K562 (cell line): Measurements from ENCODE around the gene IFNAR2.

Experiments
- SETDB1 ChIP-seq: IDR thresholded peaks from one replicate; pipeline ENCODE4 v1.6.1; 2012; ENCODE audit warnings: low read length, control low read depth, inconsistent platforms
- SRF ChIP-seq, 2 experiments: fragments of 250-450, 450-650 bp in 1 of 2; sonication (Bioruptor Pico) in 1 of 2; sonication (generic) in 1 of 2; formaldehyde crosslinking; IDR thresholded peaks; 2 replicates each; pipeline versions ENCODE4 v1.5.0 to v1.5.1; 2020 to 2022; ENCODE audit warnings: mild to moderate bottlenecking in 1 of 2, missing genetic modification reagents in 1 of 2
- TF ChIP-seq, protein P1 (sequence below), 3 experiments: IDR thresholded peaks in 2 of 3; conservative IDR thresholded peaks in 1 of 3; 2 replicates each; pipeline ENCODE4 v1.5.1; 2011 to 2012; ENCODE audit warnings: low read length in 3 of 3, mild to moderate bottlenecking in 3 of 3, control low read depth in 2 of 3, improper control_type of control experiment in 1 of 3, inconsistent platforms in 1 of 3, low read depth in 1 of 3, mixed read lengths in 1 of 3, moderate library complexity in 1 of 3; ENCODE audit not compliant: insufficient read depth in 2 of 3

GRCh38 chr21:33229784-33230544 lies at the start of gene IFNAR2:
- TF ChIP-seq SETDB1 = no peak
- TF ChIP-seq SRF (CRISPR knock-in tag; IDR thresholded peaks at IDR 0.05) = peak in 1 of 2 experiments; percentile 44; a peak in 1 of 4 replicates
- TF ChIP-seq, protein P1, sequence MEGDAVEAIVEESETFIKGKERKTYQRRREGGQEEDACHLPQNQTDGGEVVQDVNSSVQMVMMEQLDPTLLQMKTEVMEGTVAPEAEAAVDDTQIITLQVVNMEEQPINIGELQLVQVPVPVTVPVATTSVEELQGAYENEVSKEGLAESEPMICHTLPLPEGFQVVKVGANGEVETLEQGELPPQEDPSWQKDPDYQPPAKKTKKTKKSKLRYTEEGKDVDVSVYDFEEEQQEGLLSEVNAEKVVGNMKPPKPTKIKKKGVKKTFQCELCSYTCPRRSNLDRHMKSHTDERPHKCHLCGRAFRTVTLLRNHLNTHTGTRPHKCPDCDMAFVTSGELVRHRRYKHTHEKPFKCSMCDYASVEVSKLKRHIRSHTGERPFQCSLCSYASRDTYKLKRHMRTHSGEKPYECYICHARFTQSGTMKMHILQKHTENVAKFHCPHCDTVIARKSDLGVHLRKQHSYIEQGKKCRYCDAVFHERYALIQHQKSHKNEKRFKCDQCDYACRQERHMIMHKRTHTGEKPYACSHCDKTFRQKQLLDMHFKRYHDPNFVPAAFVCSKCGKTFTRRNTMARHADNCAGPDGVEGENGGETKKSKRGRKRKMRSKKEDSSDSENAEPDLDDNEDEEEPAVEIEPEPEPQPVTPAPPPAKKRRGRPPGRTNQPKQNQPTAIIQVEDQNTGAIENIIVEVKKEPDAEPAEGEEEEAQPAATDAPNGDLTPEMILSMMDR (IDR thresholded peaks at IDR 0.05 in 2 of 3, conservative IDR thresholded peaks at IDR 0.05 in 1 of 3; ENCODE audit: insufficient read depth in 2 of 3, low read depth in 1 of 3, low read length in 3 of 3) = no peak
